Stimulated activated effector memory CD8-positive, alpha-beta T cell treated with anti-CD3 and anti-CD28 coated beads, Interleukin-12 subunit alpha, Interleukin-12 subunit beta, amount 100 ng/mL, for 72 hours (primary cell): ENCODE measurements around the gene OTUD6A.
A peak's percentile ranks its signal among the peaks of the same experiment; 100 is the strongest.

Source experiments
- ATAC-seq: fragments of 150-1000 bp; cut with Tn5 transposase; 2 replicates; pipeline ENCODE4 v1.10.0; 2021
- DNase-seq, 2 donors: peaks; one replicate each; pipeline ENCODE4 v3.0.0; 2021 to 2022; ENCODE audit warnings: low spot score in 2 of 2
- H3K27ac Mint-ChIP-seq: one replicate; pipeline ENCODE4 v1.8.0; 2022; ENCODE audit warnings: mild to moderate bottlenecking, mixed read lengths
- H3K36me3 Mint-ChIP-seq: one replicate; pipeline ENCODE4 v1.8.0; 2022; ENCODE audit warnings: mild to moderate bottlenecking, mixed read lengths
- H3K4me1 Mint-ChIP-seq: one replicate; pipeline ENCODE4 v1.8.0; 2022; ENCODE audit warnings: mixed read lengths
- H3K4me3 Mint-ChIP-seq: one replicate; pipeline ENCODE4 v1.8.0; 2022; ENCODE audit warnings: mild to moderate bottlenecking, mixed read lengths
- H3K9me3 Mint-ChIP-seq: one replicate; pipeline ENCODE4 v1.8.0; 2022; ENCODE audit warnings: mixed read lengths

Gene OTUD6A

DNA sequence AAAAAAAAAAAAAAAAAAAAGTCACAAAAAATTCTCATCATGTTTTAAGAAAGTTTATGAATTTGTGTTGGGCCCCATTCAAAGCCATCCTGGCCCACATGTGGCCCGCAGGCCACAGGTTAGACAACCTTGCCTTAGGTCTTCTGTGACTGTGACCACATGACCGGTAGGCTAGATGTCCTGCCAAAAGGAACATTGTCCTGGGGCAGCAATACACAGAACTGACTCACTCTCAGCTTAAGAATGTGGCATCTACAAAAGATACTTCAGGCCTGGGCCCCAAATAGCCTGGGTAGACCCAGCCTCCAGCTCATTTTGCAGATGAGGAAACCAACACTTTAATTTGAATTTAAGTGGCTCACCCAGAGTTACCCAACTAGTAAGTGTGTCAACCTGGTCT lies 22.5 kb upstream of the OTUD6A start:
- Mint-ChIP-seq H3K27ac (no peak overlapping the region), H3K36me3 (no peaks in the 10 kb centered on the region), H3K4me1 (no peaks in the 10 kb centered on the region), H3K4me3 (no peak overlapping the region), H3K9me3 (no peaks in the 10 kb centered on the region)
- DNase-seq (no peak), ATAC-seq (no peak)

DNA sequence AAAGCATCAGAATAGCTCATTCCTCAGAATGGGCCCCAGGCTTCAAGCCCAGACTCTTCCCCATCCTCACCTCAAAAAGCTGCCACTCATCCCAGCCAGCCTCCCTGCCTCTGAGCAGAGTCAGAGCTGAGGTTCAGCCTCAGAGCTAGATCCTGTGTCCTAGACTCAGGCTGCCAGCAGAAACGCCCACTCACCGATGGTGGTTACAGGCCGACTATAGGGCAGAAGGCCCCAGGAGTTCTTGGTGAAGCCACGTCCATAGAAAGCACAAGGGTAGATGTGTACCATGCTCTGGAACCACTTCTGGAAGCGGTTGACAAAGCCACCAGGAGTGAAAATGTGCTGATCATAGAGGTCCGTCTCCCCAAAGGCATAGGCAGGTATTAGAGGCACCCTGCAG lies 20.3 kb upstream of the OTUD6A start:
- Mint-ChIP-seq H3K4me3 (no peak overlapping the region), H3K9me3 (no peaks in the 10 kb centered on the region), H3K27ac (no peak overlapping the region), H3K36me3 (no peaks in the 10 kb centered on the region), H3K4me1 (no peaks in the 10 kb centered on the region)
- DNase-seq (no peak), ATAC-seq (no peak)

DNA sequence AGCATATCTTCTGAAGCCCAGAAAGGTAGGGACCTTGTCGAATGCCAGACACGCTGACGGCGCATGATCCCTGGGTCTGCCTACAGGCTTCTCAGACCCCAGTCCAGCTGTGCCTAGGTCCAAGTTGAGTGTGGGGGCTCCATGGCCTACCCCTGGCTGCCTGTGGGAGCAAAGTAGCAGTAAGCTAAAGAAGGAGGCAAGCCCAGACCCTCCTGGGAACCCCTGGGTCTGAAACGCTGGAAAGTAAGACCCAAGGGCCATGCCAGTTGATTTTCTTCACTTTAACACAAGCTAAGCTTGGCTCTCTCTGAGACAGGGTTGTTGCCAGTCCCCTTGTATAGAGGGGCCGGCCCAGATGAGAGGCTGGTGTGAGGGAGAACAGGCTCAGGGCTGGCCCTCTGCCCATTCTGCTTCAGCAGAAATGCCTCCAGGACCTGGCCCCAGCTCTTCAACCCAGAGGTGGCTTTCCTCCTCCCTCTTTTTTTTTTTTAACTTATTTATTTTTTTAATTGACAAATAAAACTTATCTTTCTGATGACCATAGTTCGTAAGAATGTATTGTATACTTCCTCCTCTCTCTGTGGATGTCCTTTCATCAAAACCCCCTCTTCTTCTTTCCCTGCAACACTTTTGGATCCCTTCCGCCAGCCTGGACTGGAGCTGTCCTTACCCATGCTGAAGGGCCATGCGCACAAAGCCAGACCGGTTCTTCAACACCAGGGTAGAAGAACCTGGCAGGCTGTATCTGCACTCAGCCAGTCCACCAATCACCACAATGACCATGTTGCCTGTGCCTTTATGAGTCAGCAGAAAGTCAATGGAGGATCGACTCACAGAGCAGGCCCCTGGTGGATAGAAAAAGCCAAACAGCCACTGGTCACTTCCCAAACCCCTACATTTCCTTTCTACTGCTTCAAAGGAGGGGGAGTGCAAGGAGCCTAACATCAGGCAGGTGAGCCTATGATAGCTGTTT lies 19.6 kb upstream of the OTUD6A start:
- ATAC-seq (no peak), DNase-seq (no peak)
- Mint-ChIP-seq H3K4me3 (no peak overlapping the region), H3K4me1 (no peaks in the 10 kb centered on the region), H3K36me3 (no peaks in the 10 kb centered on the region), H3K27ac (peak overlapping the region; percentile 36), H3K9me3 (no peaks in the 10 kb centered on the region)

DNA sequence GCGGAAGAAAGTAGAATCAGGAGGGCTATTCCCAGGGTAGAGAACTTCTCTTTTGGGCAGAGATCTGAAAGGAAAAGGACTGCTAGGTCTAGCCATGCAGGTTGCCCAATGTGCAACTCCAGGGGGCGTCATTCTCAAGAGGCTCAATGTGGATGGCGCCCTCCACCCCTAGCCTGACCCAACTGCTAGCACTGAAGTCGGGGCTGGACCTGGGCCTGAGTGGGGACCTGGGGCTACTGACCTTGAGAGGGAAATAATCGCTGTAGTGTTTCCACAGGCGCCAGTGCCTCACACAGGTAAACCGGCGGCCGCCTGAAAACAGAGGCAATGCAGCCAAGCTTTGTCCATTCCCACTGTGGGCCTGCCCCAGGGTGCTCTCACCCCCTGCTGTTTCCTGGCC lies 18.6 kb upstream of the OTUD6A start:
- ATAC-seq: no peak
- no peak for DNase-seq
- no peaks in the 10 kb centered on the region for H3K9me3 Mint-ChIP-seq
- no peaks in the 10 kb centered on the region for H3K36me3 Mint-ChIP-seq
- no peak overlapping the region for H3K4me3 Mint-ChIP-seq
- H3K4me1 Mint-ChIP-seq: no peaks in the 10 kb centered on the region
- H3K27ac Mint-ChIP-seq: no peak overlapping the region

DNA sequence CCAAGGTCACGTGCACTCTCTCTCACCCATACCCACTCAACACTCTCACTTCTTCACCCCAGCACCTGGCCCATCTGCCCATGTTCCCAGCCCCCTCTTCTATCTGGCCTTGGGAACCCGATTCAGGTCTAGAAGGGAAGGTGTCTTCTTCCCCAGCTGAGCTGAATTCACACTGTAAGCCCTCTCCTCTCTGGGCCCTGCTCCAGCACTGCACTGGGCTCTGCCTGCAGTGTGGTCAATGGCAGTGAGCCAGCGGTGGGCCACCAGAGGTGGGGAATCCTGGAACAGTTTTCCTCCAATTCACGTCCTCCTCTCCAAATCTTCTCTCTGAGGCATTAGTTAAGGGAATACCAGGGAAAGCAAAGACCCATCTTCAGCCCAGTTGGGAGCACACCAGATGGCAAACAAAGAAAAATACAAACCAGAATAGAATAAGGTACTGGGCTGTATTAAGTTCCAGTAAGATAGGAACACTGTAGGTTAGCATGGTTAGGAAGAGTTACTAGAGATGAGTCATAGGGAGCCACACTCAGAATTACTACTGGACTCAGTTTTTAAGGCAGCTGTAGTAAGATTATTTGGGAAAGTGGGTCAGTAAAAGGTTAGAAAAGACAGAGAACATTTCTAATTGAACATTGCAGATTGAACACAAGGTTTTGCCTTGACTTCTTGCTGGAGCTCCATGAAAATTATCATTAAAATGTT lies 17.6 kb upstream of the OTUD6A start:
- no peaks in the 10 kb centered on the region for H3K4me1 Mint-ChIP-seq

DNA sequence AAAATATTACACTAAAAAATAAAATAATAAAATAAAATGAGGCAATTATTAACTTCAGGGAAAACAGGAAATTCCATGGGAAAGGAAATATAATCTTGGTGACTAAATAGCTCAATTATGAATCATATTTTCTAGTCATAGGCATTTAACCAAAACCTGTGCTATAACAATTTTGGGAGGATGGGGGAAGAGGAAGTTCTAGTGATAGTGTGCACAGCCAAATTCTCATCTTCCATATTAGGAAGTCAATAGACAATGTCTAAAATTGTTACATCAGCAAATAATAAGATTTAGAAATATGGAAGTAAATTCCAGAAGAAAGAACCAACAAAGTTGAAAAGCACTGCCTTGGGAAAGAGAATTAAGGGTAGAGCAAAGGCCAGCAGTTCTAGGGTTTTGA lies 15.3 kb upstream of the OTUD6A start:
- DNase-seq (no peak), ATAC-seq (no peak)
- Mint-ChIP-seq H3K4me3 (no peak overlapping the region), H3K9me3 (no peaks in the 10 kb centered on the region), H3K27ac (no peak overlapping the region), H3K36me3 (no peaks in the 10 kb centered on the region), H3K4me1 (no peaks in the 10 kb centered on the region)

More for the DNA sequence above, 17.6 kb upstream of the OTUD6A start:
- no peak for ATAC-seq
- no peak overlapping the region for H3K27ac Mint-ChIP-seq
- no peak overlapping the region for H3K4me3 Mint-ChIP-seq
- H3K9me3 Mint-ChIP-seq: no peaks in the 10 kb centered on the region
- no peak for DNase-seq
- H3K36me3 Mint-ChIP-seq: no peaks in the 10 kb centered on the region

DNA sequence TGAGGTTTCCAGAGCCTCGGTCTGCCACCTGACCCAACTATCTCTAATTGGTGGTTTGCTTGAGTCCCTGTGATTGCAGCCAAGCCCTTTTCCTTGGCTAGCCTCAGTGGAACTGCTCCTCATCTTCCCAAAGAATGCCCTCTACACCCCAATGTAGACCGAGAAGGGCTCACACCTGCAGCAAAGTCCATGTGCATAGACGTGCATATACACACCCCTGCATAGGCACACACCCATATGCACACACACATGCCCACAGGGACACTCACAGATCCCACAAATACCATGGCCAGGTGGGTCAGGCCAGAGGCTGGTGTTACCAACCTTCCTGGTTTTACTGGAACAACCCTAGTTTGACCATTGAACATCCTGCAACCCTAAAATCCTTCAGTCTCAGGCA lies 12.9 kb upstream of the OTUD6A start:
- Mint-ChIP-seq H3K4me3 (no peak overlapping the region), H3K27ac (no peak overlapping the region), H3K36me3 (no peaks in the 10 kb centered on the region), H3K9me3 (no peaks in the 10 kb centered on the region), H3K4me1 (no peaks in the 10 kb centered on the region)
- ATAC-seq: no peak
- DNase-seq: no peak

DNA sequence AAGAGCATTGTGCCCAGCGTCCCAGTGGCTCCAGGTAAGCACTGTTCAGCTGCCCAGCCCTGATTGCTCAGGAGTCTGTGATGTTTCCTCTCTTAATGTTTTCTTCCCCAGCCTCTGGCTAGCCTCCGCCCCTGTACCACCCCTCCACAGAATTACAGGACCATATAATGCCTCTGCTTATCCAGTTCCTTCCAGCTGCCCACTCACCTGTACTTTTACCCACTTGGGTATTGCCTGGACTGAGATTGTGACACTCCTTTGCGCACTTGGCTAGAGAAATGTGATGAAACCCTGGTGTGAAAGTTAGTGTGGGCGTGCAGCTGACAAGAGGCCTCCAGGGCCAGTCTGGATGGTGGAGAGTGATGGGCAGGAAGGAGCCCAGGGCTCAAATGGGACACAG lies 12.3 kb upstream of the OTUD6A start, which contains the start of gene AWAT2:
Gene AWAT2, minus strand, starts transcription at position 14 of the 400 bp plus-strand sequence. Its CDS starts 6 bp downstream, at position 8.
- Mint-ChIP-seq H3K27ac (no peak within 1 kb of the TSS), H3K4me1 (no peaks in the 10 kb centered on the region), H3K36me3 (no peaks in the 10 kb centered on the region), H3K4me3 (no peak within 1 kb of the TSS), H3K9me3 (no peaks in the 10 kb centered on the region)
- DNase-seq (no peak), ATAC-seq (no peak)

DNA sequence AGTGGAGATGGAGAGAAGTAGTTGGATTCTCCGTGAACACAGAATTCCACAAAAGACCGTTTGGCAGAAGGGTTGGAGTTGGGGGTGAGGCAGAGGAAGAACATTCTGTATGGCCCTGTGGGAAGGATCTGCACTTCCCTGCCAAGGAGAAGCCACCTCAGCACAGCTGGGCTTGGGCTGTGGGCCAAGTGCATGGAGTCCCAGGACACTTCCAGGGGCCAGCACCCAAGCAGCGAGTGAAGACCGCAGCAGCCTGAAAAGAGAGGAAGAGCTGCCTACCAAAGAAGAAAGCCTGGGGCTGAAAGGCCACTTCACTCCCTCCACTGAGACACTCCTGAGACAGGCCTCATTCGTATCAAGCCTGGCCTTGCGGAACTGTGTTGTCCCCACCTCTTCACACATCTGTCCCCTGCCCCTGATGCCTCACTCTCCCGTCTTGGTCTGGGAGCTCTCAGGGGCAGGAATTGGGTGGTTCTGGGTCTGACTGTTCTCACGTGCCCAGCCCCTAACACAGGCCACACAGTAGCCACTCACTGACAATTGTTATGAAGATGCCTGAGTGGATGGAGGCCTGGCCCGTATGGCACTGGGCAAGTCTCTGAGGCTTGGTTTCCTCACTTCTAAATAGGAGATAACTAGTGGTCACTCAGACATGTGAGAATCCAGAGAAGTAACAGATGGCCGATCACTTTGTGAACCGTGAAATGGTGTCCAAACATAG lies 9.2 kb upstream of the OTUD6A start:
- ATAC-seq: no peak
- Mint-ChIP-seq H3K36me3 (no peaks in the 10 kb centered on the region), H3K27ac (no peak overlapping the region), H3K4me1 (no peaks in the 10 kb centered on the region), H3K9me3 (no peaks in the 10 kb centered on the region), H3K4me3 (no peak overlapping the region)
- no peak for DNase-seq

DNA sequence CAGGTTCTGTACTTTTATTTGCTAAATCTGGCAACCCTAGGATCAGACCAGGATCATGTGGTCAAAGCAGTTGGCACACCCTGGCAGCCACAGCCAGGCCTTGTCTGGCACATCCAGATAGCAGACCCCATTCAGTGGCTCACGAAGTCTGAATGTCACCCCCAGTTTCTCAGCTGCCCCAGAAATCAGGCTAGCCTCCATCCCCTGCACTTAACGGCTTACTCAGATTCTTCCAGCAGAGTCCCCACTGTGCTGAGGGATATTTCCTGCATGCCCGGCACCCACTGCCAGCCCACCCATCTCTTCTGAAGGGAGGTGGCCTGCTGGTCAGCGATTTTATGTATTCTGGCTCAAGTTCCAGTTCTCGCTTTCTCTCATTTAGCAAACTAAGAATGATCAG lies 7.9 kb upstream of the OTUD6A start:
- DNase-seq: no peak
- Mint-ChIP-seq H3K9me3 (no peaks in the 10 kb centered on the region), H3K27ac (no peak overlapping the region), H3K4me1 (no peaks in the 10 kb centered on the region), H3K36me3 (no peaks in the 10 kb centered on the region), H3K4me3 (no peak overlapping the region)
- ATAC-seq: no peak

DNA sequence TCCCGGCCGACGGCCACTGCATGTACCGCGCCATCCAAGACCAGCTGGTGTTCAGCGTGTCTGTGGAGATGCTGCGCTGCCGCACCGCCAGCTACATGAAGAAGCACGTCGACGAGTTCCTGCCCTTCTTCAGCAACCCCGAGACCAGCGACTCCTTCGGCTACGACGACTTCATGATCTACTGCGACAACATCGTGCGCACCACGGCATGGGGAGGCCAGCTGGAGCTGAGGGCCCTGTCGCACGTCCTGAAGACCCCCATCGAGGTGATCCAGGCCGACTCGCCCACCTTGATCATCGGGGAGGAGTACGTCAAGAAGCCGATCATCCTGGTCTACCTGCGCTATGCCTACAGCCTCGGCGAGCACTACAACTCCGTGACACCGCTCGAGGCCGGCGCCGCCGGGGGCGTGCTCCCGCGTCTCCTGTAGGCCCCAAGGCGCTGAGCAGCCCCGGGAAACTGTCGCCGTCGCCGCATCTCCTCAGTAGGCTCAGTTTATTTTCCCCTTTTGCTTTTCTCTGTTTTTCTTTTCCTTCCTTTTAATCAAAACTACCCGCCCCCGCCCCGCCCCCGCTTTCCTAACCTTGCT lies 799 bp downstream of the OTUD6A start:
- no peak for ATAC-seq
- H3K9me3 Mint-ChIP-seq: no peaks in the 10 kb centered on the region

DNA sequence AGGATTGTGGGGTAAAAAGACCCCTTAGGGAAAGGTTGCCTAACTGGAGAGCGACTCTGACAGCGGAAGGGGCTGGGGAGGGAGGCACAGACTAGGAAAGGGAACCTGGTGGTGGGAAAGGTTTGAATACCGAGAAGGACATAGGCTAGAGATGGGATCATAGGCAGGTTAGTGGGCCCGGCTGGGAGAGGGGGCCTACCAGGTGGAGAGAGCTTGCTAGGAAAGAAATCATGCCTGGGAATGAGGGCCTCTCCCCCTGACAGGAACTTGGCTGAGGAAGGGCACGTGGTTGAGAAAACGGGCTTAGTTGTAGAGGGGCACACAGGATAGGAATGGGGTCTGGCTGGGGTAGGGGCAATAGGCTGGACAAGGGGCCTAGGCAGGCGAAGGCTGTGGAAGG lies 4.4 kb downstream of the OTUD6A start:
- H3K4me3 Mint-ChIP-seq: no peak overlapping the region
- no peak for DNase-seq
- ATAC-seq: no peak
- H3K4me1 Mint-ChIP-seq: no peaks in the 10 kb centered on the region
- H3K27ac Mint-ChIP-seq: no peak overlapping the region
- peaks cover under 1% of the 10 kb centered on the region for H3K36me3 Mint-ChIP-seq
- H3K9me3 Mint-ChIP-seq: no peaks in the 10 kb centered on the region

More for the DNA sequence above, 799 bp downstream of the OTUD6A start:
- no peaks in the 10 kb centered on the region for H3K4me1 Mint-ChIP-seq
- H3K27ac Mint-ChIP-seq: no peak overlapping the region
- DNase-seq: no peak
- no peaks in the 10 kb centered on the region for H3K36me3 Mint-ChIP-seq
- H3K4me3 Mint-ChIP-seq: no peak overlapping the region

DNA sequence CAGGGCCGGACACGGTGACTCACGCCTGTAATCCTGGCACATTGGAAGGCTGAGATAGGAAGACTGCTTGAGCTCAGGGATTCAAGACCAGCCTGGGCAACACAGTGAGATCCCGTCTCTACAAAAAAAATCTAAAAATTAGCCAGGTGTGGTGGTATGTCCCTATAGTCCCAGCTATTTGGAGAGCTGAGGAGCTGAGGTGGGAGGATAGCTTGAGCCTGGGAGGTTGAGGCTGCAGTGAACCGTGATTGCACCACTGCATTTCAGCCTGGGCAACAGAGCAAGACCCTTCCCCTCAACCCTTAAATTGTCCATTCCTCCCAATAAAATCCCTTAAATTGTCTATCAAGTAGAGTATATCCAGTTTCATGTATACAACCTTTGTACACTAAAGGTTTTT lies 17.0 kb downstream of the OTUD6A start:
- no peak for ATAC-seq
- Mint-ChIP-seq H3K9me3 (no peaks in the 10 kb centered on the region), H3K36me3 (no peaks in the 10 kb centered on the region), H3K4me3 (no peak overlapping the region), H3K4me1 (no peaks in the 10 kb centered on the region), H3K27ac (no peak overlapping the region)
- DNase-seq: no peak

DNA sequence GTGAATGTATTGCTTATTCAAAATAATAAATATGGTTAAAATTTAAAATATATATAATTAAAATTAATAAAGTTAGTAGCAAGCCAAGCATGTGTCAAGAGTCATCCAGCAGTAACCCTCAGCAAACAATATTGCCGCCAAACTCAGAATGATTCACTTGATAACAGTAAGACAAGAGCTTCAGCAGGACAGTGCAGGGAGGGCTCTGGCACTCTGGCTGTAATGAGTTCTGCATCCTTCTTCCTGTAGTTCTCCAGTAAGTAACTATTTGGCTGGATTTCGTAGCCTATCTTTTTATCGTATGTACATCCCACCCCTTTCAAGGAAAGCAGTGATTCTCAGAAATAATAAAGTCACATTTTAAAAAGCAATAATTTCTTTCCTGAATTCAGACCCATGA lies 17.6 kb downstream of the OTUD6A start:
- Mint-ChIP-seq H3K36me3 (no peaks in the 10 kb centered on the region), H3K9me3 (no peaks in the 10 kb centered on the region), H3K27ac (no peak overlapping the region), H3K4me1 (no peaks in the 10 kb centered on the region), H3K4me3 (no peak overlapping the region)
- no peak for DNase-seq
- ATAC-seq: no peak

DNA sequence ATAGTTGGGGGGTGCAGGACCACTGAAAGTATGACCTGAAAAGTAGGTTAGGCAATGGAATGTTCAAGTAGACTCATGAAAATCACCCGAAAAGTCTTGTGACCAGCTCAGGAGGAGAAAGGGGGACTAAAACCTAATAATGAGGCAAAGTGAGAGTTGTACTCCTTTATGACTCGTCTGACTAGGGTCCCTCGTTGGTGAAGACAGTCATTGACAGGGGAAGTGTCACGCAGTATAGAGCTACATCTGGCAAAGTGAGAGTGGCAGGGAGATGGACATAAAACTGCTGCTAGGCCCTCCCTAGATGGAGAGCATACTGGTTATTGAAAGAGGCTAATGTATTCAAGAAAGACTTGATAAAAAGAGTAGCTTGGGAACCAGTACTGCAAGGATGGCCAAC lies 20.5 kb downstream of the OTUD6A start:
- no peaks in the 10 kb centered on the region for H3K9me3 Mint-ChIP-seq
- H3K27ac Mint-ChIP-seq: no peak overlapping the region
- ATAC-seq (no peak), DNase-seq (no peak)
- no peaks in the 10 kb centered on the region for H3K4me1 Mint-ChIP-seq
- H3K36me3 Mint-ChIP-seq: no peaks in the 10 kb centered on the region
- no peak overlapping the region for H3K4me3 Mint-ChIP-seq
